Dedifferentiated amniotic fluid mesenchymal stem cell (primary cell): Measurements from ENCODE around the gene ADM5.
"Not testable (repeated sequence)": the region's sequence is repeated elsewhere in the genome, so short reads cannot be mapped to it uniquely, and the experiment has no call there.

Source experiments
- DNase-seq: peaks from one replicate; pipeline ENCODE4 v3.0.0-alpha.2; 2016; ENCODE audit errors: extremely low spot score

The ADM5 gene

GRCh38 chr19:49701271-49701786 lies 11.9 kb downstream of the ADM5 start:
- no peak for DNase-seq

- no peak for DNase-seq
Measured at GRCh38 chr19:49704888-49705642, 15.7 kb downstream of the ADM5 start.

GRCh38 chr19:49705919-49706318 lies 16.5 kb downstream of the ADM5 start:
- no peak for DNase-seq

GRCh38 chr19:49710372-49710951 lies 21.1 kb downstream of the ADM5 start:
- DNase-seq, result no peak

GRCh38 chr19:49712397-49712859 lies 23.0 kb downstream of the ADM5 start:
- no peak for DNase-seq

GRCh38 chr19:49713236-49713845 lies 23.9 kb downstream of the ADM5 start:
- DNase-seq, result no peak

- DNase-seq, result no peak
Measured at GRCh38 chr19:49716154-49716553, 26.8 kb downstream of the ADM5 start.

GRCh38 chr19:49718511-49718910 lies 29.1 kb downstream of the ADM5 start:
- no peak for DNase-seq

GRCh38 chr19:49718991-49719390 lies 29.6 kb downstream of the ADM5 start:
- DNase-seq, result no peak

GRCh38 chr19:49719420-49719819 lies 30.0 kb downstream of the ADM5 start:
- not testable (repeated sequence) for DNase-seq

- no peak for DNase-seq
Measured at GRCh38 chr19:49727217-49728030, 38.0 kb downstream of the ADM5 start.

- no peak for DNase-seq
Measured at GRCh38 chr19:49730166-49730565, 40.8 kb downstream of the ADM5 start.

GRCh38 chr19:49738268-49738667 lies 48.9 kb downstream of the ADM5 start:
- no peak for DNase-seq

GRCh38 chr19:49739098-49739497 lies 49.7 kb downstream of the ADM5 start:
- DNase-seq, result no peak

- no peak for DNase-seq
Measured at GRCh38 chr19:49739933-49740332, 50.5 kb downstream of the ADM5 start.
